Measurements from ENCODE around the gene DYDC2. TPM values are rescaled to one million over a fixed set of nuclear protein-coding genes. Genes with fewer than 3 reads are reported as not detected.
A peak's percentile ranks its signal among the peaks of the same experiment; 100 is the strongest.
"Not testable (repeated sequence)": the region's sequence is repeated elsewhere in the genome, so short reads cannot be mapped to it uniquely, and the experiment has no call there.

DYDC2 gene
- total RNA-seq, 1 donor from 2014 or later, result not detected

DNA sequence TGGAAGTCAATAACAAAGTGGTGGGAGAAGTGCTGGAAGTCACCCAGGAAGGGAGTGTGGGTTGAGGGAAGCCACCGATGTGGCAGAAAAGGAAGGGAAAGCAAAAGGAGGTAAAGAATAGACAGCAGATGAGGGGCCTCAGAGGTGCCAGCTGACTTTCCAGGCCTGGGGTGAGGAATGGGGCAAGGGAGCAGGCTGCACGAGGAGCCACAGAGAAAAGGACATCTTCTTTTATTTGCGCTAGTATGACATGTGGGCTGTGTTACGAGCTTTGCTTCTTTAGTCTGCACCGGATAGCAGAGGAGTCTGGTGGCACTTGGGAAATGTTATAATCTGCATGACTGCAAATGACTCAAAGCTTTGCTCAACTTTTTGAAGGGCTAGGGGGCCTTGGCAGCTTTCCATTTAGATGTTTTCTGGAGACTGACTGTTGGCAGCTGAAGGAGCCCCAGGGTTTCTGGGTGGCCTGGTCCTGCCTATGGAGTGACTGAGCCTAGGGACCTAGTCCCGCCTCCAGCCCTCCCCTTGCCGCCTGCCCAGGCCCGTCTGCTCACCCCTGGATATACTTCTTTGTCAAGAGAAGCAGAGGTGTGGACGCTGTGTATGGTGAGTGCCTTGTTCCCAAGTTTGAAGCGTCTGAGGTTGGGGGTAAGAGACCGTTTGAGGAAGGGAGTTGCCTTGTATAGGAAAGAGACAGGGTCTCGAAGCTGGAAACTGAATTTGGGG, 56.9 kb downstream of the DYDC2 start:
- DNase-seq (ENCODE audit: low spot score), result peak; percentile 81

DNA sequence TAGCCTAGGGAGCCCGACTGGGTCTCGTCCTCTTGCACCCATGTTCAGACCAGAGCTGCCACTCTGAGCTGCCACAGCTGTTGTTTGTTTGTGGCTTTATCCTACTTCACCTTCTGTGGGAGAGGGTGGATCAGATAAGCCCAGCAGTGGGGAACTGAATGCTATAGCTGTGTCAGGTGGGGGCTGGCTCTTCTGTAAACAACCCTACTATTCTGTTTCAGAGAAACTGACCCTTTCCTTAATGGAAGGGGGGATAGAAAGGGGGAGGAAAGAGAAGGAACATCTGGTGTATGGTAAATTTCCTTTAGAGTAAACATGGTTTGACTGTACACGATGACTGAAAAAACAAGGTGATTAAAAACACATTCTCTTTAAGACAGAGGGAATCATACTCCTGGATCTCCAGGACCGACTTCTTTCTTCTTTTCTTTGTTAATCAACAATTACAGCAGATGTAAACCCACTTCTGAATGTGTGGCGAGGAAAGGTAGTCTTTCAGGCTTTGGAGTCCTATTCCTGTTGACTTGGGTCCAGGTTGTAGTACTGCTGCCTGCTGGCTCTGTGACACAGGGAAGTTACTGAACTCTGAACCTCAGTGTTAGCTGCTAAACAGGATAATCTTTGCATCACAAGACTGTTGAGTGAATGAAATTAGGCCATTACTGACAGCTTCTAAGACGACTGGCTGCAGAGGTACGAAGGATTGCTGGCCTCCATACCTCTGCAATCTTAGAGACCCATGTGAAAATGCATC, 57.7 kb downstream of the DYDC2 start:
- DNase-seq (ENCODE audit: low spot score), result no peak

DNA sequence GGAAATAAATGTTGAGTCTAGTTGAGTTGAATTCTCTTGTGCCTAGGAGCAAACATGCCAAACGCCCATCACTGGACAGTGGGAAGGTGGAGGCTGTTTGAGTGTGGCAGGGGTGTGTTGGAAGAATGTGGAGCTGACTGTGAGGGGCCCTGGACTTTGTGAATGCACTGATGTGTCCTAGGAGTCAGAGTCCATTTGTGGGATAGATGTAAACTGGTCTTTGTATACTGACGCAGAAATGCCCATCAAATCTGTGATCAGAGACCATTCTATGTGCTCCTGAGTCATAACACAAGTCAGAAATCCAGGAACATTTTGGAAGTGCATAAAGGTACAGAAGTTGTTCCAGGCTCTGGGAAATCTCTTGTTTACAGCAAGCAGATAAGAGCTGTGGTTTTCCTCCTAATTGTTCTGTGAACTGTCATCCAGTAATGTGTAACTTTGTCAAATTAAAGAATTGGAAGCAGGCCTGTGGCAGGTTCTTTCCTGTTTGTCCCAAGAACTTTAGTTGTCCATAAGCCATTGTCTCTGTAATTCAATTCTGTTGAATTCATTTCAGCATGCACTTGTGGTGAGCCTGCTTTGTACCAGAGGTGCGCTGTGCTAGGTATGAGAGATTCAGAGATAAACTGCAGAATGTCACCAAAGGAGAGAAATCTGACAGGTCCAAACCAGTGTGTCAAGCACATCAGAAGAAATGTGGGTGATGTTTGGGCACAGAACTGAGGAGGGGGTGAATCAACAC, 59.3 kb downstream of the DYDC2 start:
- no peak for DNase-seq (ENCODE audit: low spot score)

DNA sequence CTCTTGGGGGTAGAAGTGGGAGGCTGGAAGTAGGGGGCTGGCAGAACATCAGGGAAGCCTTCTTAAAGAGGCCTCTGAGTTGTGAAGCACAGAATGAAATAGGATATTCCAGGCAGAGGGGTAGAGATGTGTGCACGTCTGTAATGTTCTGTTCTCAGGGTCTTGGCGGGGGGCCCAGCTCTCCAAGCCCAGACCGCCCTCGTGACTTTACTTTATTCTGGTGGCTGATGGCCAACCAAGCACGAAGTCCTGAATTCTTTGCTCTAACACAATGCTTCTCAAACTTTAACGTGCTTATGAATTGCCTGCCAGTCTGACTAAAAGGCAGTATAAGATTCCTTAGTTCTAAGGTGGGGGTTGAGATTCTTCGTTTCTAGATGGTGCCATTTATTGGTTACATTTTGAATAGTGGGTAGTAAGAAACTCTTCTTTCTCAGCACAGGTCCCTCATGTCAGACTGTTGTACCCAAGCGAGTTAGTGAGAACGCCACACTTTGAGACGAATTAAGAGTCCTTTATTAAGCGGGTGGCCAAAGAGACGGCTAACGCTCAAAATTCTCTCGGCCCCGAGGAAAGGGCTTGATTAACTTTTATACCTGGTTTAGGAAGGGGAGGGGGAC, 60.0 kb downstream of the DYDC2 start:
- peak; percentile 68 for DNase-seq (ENCODE audit: low spot score)

DNA sequence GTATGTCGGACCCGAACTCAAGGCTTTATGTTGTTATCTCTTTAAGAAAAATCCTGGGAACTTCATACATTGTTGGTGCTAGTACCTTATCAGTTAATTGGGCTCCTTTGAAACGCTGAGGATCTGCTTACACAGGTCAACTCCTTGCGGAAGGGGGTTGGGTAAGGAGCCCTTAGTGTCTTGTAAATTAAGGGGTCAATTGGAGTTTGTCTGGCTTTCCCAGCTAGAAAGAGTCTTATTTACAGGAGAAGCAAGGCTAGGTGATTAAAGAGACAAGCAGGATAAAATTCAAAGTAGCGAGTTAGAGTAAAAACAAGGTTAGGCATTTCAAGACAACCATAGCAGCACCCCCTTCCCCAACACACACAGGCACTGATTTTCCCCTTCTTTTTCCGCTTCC, 60.7 kb downstream of the DYDC2 start:
- DNase-seq (ENCODE audit: low spot score), result not testable (repeated sequence)

Other genes starting within 250 kb of the DYDC2 start
- 44.2 TPM for gene PLAC9, start 224.1 kb upstream of the DYDC2 start, total RNA-seq
- gene ANXA11, start 151.2 kb upstream of the DYDC2 start, total RNA-seq, result 372 TPM
- 0.75 TPM for gene MAT1A, start 67.1 kb upstream of the DYDC2 start, total RNA-seq
- gene DYDC1, start within 50 bp of the DYDC2 start, total RNA-seq, result not detected
- 118 TPM for gene PRXL2A, start 51.8 kb downstream of the DYDC2 start, total RNA-seq
- gene TSPAN14, start 97.5 kb downstream of the DYDC2 start, total RNA-seq, result 177 TPM
- not detected for gene SH2D4B, start 181.1 kb downstream of the DYDC2 start, total RNA-seq